Pulmonary artery endothelial cell (primary cell): ENCODE data around the gene IRF2BPL. TPM values are rescaled to one million over a fixed set of nuclear protein-coding genes. Genes with fewer than 3 reads are reported as not detected.

Experiments used
- DNase-seq: peaks from one replicate; pipeline ENCODE4 v3.0.0-alpha.2; 2011; ENCODE audit warnings: low read depth, low spot score
- total RNA-seq: library from RNA; depleted of rRNA; stranded (reverse); fragments of >200 nt; gene quantifications from 2 replicates; pipeline ENCODE4 v1.2.3, GENCODE V29; 2014

Gene IRF2BPL
- total RNA-seq, 1 donor from 2014 or later: 16.4 TPM

DNA sequence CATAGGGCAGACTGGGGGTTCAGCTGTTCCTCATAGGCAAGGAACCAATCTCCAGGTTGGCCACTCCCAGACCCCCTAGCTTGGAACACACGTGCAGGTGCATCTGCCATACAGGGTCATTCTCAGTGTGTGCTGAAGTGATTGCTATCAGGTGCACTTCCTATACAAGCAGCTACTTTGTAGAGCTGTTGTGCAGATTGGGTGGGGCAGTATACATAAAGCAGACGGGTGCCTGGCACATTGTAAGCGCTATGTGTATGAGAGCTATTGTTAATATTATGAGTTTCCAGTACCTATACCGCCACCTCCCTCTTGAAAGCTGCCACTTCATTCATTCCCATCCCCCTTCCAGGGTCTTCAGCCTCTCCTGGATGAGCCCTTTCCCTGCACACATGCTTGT is 17.3 kb downstream of the IRF2BPL start:
- no peak for DNase-seq

DNA sequence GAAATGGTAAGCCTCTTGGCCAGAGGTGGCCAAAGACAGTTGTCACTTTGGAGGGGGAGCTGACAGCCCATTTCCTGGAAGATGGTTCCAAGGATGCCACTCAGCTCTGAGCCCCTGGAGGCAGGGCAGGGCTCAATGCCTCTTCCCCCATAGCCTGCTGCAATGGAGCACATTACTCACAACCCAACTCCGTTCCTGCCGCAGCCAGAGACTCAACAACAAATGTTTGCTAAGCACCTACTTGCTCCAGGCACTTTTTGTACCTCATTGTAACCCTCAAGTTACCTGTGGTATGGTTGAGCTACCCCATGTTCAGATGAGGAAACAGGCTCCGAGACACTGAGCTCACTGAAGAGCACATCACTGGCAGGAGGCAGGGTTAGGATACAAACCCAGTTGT is 19.5 kb downstream of the IRF2BPL start:
- no peak for DNase-seq

- no peak for DNase-seq
Measured at GRCh38 chr14:77008541-77008940, 20.0 kb downstream of the IRF2BPL start.

DNA sequence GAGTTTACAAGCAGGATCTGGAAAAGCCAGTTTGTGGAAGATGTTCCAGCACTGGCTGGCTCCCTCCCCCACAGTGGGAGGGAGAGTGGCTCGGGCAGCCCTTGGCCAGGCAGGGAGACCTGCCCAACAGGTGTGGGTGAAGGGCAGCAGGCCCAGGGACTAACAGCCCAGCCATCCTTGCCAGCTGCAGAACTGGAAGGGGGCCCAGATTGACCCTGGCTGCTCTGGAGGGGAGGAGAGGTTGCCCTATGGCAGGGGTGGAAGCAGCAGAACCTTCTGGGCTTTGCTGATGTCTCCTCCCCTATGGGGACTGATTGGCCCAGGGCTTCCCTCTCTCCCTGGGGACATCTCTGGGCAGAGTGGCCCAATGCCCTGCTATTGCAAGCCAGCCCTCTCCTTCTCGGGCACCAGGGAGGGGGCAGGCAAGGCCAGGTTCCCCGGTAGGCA is 20.5 kb downstream of the IRF2BPL start:
- no peak for DNase-seq

DNA sequence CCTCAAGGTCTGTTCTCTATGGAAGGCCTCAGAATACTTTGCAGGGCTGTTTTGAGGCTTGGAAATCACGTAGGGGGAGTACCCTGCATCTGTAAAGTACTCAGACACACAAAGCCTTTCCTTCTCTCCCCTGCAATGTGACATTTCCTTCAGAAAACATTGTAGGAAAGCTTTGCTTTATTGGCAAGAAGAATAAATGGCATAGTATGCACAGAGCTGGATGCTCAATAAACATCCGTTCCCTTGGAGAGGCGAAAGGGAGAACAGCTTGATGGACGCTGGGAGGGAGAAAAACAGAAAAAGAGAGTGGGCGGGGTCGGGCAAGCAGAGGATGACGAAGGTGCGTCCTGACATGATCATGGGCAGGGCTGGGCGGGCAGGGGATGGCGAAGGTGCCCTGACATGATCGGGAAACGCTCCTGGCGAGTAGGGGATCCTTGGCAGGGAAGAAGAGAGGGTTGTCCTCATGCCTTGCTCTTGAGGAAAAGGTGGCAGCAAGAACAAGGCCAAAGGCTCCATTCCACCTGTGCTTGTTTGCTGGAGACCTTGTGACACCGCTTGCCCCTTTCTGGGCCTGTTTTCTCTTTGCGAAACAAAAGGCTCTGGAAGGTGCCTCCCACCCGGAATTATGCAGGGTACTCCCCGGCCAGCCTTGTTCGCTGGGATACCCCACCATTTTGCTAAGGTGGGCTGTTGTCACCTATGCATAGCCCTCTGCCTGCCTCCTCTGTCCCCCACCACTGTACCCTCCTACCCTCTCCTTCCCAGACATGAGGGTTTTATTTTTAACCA is 21.1 kb downstream of the IRF2BPL start:
- no peak for DNase-seq

- DNase-seq: no peak
Measured at GRCh38 chr14:77006132-77006531, 22.4 kb downstream of the IRF2BPL start.

GRCh38 chr14:77005559-77005958 is 22.9 kb downstream of the IRF2BPL start:
- DNase-seq: no peak

DNA sequence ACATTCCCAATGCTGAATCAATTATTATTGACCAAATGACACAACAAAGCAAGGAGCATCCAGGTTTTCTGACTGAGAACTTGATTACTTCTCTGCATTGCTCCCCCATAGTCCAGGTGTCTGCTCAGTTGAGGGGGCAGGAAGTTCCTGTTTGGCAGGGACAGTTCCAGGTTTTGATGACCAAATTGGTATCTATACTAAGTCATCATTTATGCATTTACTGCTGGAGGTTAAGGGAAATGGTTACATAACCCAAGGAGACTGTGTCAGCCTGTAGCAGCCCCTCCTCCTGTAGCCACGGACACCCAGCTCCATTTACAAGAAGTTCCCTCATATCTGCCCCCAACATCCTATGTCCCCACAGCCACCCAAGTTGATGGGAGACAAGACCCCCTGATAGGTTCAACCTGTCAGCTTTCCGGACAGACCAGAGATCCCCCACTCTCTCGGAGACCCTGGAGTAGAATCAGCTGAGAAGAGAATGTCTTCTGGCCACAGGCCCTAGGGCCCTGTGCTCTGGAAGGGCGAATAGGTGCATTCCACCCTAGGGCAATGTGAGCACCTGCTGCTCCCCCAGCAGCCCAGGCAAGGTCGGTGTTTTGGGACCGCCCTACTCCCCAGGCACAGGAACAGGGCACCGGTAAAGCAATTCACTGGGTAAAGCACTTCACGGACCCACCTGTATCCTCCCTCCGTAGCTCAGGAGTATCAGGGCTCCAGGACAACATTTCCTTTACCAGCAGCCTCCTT is 23.6 kb downstream of the IRF2BPL start:
- DNase-seq: no peak

- DNase-seq: no peak
Measured at GRCh38 chr14:77003960-77004710, 24.4 kb downstream of the IRF2BPL start.

DNA sequence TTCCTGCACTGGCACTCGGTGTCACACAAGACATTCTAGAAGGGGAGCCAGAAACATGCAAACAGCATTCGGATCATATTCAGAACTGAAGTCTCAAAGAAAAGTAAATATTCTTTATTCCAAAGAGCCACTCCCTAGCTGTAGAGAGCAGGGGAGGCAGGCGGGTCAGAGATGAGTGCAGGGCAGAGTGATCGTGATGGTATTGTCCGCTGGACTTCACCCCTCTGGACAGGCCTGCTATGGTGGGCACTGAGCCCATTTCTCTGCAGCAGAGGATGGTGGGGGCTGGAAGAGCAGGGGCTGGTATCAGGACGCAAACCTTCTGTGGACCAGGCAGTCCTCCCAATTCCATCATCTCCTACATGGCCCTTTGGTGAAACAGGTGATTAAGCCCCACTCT is 25.6 kb downstream of the IRF2BPL start:
- no peak for DNase-seq

GRCh38 chr14:77002335-77002734 is 26.2 kb downstream of the IRF2BPL start:
- DNase-seq: no peak

GRCh38 chr14:77000340-77001270 is 27.9 kb downstream of the IRF2BPL start:
- no peak for DNase-seq

GRCh38 chr14:76998910-76999309 is 29.6 kb downstream of the IRF2BPL start:
- DNase-seq: no peak

DNA sequence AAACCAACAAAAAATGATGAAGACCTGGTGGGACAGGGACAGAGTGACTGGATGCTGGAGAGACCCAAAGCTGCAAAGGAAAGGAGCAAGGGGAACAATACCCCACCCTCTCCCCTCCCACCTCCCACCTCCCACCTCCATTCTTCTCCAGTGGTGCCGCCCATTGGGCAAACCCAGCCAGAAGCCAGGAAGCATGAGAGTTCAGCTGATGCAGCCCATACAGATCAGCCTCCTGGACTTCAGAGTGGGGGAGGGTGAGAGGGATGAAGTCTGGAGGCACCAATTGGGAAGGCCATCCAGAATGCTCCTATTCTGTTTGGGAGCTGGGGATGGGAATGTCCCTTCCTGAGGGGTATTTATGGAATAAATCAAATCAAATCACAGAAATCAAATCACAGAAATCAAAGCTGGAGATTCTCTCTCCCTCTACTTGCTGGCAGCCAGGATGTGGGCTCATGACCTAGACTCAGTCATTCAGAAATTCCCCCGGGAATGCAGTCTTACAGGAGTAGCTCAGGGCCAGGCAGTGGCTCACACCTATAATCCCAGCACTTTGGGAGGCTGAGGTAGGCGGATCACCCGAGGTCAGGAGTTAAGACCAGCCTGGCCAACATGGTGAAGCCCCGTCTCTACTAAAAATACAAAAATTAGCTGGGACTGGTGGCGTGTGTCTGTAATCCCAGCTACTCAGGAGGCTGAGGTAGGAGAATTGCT is 31.1 kb downstream of the IRF2BPL start:
- DNase-seq: no peak

- DNase-seq: no peak
Measured at GRCh38 chr14:76996563-76997146, 31.9 kb downstream of the IRF2BPL start.

- DNase-seq: no peak
Measured at GRCh38 chr14:76995279-76996035, 33.1 kb downstream of the IRF2BPL start.

- DNase-seq: no peak
Measured at GRCh38 chr14:76993752-76994151, 34.8 kb downstream of the IRF2BPL start.

- no peak for DNase-seq
Measured at GRCh38 chr14:76990084-76990483, 38.4 kb downstream of the IRF2BPL start.

DNA sequence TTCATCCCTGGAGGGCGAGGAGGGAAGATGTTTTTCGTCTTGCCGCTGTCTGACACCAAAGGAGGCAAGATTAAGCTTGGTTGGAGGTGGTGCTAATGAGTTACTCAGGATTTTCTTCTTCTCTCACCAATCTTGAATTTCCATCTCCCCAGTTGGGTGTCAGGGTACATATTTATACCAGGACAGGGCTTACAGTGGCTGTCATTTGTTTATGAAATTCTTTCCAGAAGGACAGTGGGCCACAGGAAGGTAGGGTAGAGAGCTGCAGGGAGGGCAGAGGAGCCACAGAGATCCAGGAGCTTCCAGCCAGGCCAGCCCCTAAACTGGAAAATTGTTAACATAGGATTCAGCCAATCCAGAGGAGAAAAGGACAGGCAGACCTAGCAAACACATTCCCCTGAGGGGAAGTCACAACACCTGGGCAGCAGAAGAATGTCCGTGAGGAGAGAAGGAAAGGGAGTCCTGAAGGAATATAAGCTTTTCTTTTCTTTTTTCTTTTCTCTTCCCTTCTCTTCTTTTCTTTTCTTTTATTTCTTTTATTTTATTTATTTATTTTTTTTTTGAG is 40.5 kb downstream of the IRF2BPL start:
- no peak for DNase-seq
